ENCODE measurements around the gene SPOCK2. TPM values are rescaled to one million over a fixed set of nuclear protein-coding genes. Genes with fewer than 3 reads are reported as not detected.

Gene SPOCK2
- polyA plus RNA-seq, 3 donors: 0.20 to 1.6 (median 0.45) TPM

- no peak overlapping the region for H3K4me2 ChIP-seq (replicated peaks; ENCODE audit: extremely low read depth, low read length, poor library complexity, severe bottlenecking)
- no peak overlapping the region for H3K27ac ChIP-seq (ENCODE audit: low read depth in 1 of 2, low read length in 2 of 2)
- H3K27ac Mint-ChIP-seq: no peak overlapping the region
- no peak for TF ChIP-seq CTCF (IDR thresholded peaks at IDR 0.05)
- no peaks in the 10 kb centered on the region for H3K9me3 Mint-ChIP-seq
- intact Hi-C loops (cut with micrococcal nuclease): no loop called here
- no peaks in the 10 kb centered on the region for H3K79me2 ChIP-seq (ENCODE audit: insufficient read depth, low read length)
- H3K9ac ChIP-seq (ENCODE audit: insufficient read depth, low read length, poor library complexity, severe bottlenecking): no peak overlapping the region
- H3K4me1 Mint-ChIP-seq: peaks cover 18% of the 10 kb centered on the region
- no CpG with 5 or more reads among the region's 2 CpGs for WGBS (ENCODE audit: insufficient coverage)
- DNase-seq: no peak
- no peak overlapping the region for H3K4me3 ChIP-seq (replicated peaks in 1 of 3; ENCODE audit: low read depth in 2 of 3, low read length in 3 of 3)
- no peaks in the 10 kb centered on the region for H3K9me3 ChIP-seq (replicated peaks in 1 of 2; ENCODE audit: control insufficient read depth in 1 of 2, insufficient read depth in 1 of 2, low read length in 2 of 2)
- H3K36me3 Mint-ChIP-seq: peaks cover 23 to 29% of the 10 kb centered on the region in 2 donors
- no peaks in the 10 kb centered on the region for H3K27me3 ChIP-seq (ENCODE audit: control insufficient read depth in 2 of 2, insufficient read depth in 2 of 2, low read length in 2 of 2)
- H3K4me1 ChIP-seq (ENCODE audit: control insufficient read depth in 1 of 2, insufficient read depth in 2 of 2, low read length in 2 of 2): peaks cover 6 to 8% of the 10 kb centered on the region in 2 donors
- no peak overlapping the region for H3K4me3 Mint-ChIP-seq
- peaks cover 0 to 15% of the 10 kb centered on the region in 2 donors for H3K36me3 ChIP-seq (replicated peaks in 1 of 2; ENCODE audit: control insufficient read depth in 1 of 2, insufficient read depth in 2 of 2, low read length in 2 of 2)
- H2AFZ ChIP-seq (ENCODE audit: insufficient read depth, low read depth, low read length, poor library complexity, severe bottlenecking): no peak overlapping the region
- H4K20me1 ChIP-seq (ENCODE audit: insufficient read depth, low read length): no peaks in the 10 kb centered on the region
- H3K27me3 Mint-ChIP-seq (ENCODE audit: low read depth in 3 of 3): peaks cover 0 to 4% (median 0%) of the 10 kb centered on the region in 3 donors
Observed at GRCh38 chr10:72094574-72094973, 6.2 kb upstream of the SPOCK2 start.

- intact Hi-C loops (cut with micrococcal nuclease): no loop called here
- H2AFZ ChIP-seq (ENCODE audit: insufficient read depth, low read depth, low read length, poor library complexity, severe bottlenecking): no peak overlapping the region
- no peaks in the 10 kb centered on the region for H3K79me2 ChIP-seq (ENCODE audit: insufficient read depth, low read length)
- peaks cover 0 to 15% of the 10 kb centered on the region in 2 donors for H3K36me3 ChIP-seq (replicated peaks in 1 of 2; ENCODE audit: control insufficient read depth in 1 of 2, insufficient read depth in 2 of 2, low read length in 2 of 2)
- Mint-ChIP-seq H3K4me3 (no peak overlapping the region), H3K9me3 (peaks cover 0 to 5% (median under 1%) of the 10 kb centered on the region in 7 donors), H3K4me1 (peaks cover 28% of the 10 kb centered on the region), H3K36me3 (peaks cover 23 to 26% of the 10 kb centered on the region in 2 donors), H3K27ac (no peak overlapping the region), H3K27me3 (ENCODE audit: low read depth in 3 of 3) (peaks cover 8 to 13% (median 8%) of the 10 kb centered on the region in 3 donors)
- peaks cover 4 to 7% of the 10 kb centered on the region in 2 donors for H3K27me3 ChIP-seq (ENCODE audit: control insufficient read depth in 2 of 2, insufficient read depth in 2 of 2, low read length in 2 of 2)
- H3K9ac ChIP-seq (ENCODE audit: insufficient read depth, low read length, poor library complexity, severe bottlenecking): no peak overlapping the region
- no peak overlapping the region for H3K4me3 ChIP-seq (replicated peaks in 1 of 3; ENCODE audit: low read depth in 2 of 3, low read length in 3 of 3)
- H3K27ac ChIP-seq (ENCODE audit: low read depth in 1 of 2, low read length in 2 of 2): no peak overlapping the region
- no peak overlapping the region for H3K4me2 ChIP-seq (replicated peaks; ENCODE audit: extremely low read depth, low read length, poor library complexity, severe bottlenecking)
- H3K4me1 ChIP-seq (ENCODE audit: control insufficient read depth in 1 of 2, insufficient read depth in 2 of 2, low read length in 2 of 2): peaks cover 16 to 19% of the 10 kb centered on the region in 2 donors
- H4K20me1 ChIP-seq (ENCODE audit: insufficient read depth, low read length): no peaks in the 10 kb centered on the region
- no CpG with 5 or more reads among the region's 4 CpGs for WGBS (ENCODE audit: insufficient coverage)
- no peak for DNase-seq
- TF ChIP-seq CTCF (IDR thresholded peaks at IDR 0.05): no peak
- no peaks in the 10 kb centered on the region for H3K9me3 ChIP-seq (replicated peaks in 1 of 2; ENCODE audit: control insufficient read depth in 1 of 2, insufficient read depth in 1 of 2, low read length in 2 of 2)
Observed at GRCh38 chr10:72093450-72093849, 5.1 kb upstream of the SPOCK2 start.
